T-cell (primary cell): Measurements from ENCODE around the gene RBM38. TPM values are rescaled to one million over a fixed set of nuclear protein-coding genes. Genes with fewer than 3 reads are reported as not detected.
"Not testable (repeated sequence)": the region's sequence is repeated elsewhere in the genome, so short reads cannot be mapped to it uniquely, and the experiment has no call there.

Experiments used
- ATAC-seq, 4 experiments: fragments of 200-7000 bp in 3 of 4; fragments of 150-1000 bp in 1 of 4; cut with Tn5 transposase; replicated peaks in 1 of 4; 1 replicate in 3 of 4; 2 replicates in 1 of 4; pipeline ENCODE4 v1.10.0; 2021; ENCODE audit warnings: moderate library complexity in 3 of 4, mild to moderate bottlenecking in 2 of 4, moderate number of reproducible peaks in 1 of 4
- CTCF ChIA-PET, 2 donors: fragments of 300-600 bp; sonication (Branson Sonifier 250); formaldehyde crosslinking; loops; one replicate each; lab custom pipeline; 2022; ENCODE audit warnings: antibody characterized with exemption in 2 of 2; lab: Charles Lee
- POLR2A ChIA-PET, 2 donors: fragments of 300-600 bp; sonication (Branson Sonifier 250); formaldehyde crosslinking; loops; one replicate each; lab custom pipeline; 2022; ENCODE audit warnings: antibody characterized with exemption in 2 of 2; lab: Charles Lee
- DNase-seq, 35 experiments: peaks; one replicate each; pipeline versions ENCODE4 v3.0.0 to v3.0.0-alpha.2; 2013 to 2023
- H3K27ac ChIP-seq: one replicate; pipeline ENCODE4 v1.5.1; 2013; ENCODE audit warnings: low read length
- H3K27me3 ChIP-seq, 2 experiments: replicated peaks in 1 of 2; 1 replicate in 1 of 2; 2 replicates in 1 of 2; pipeline versions ENCODE4 v1.6.1 to v1.7.0; 2013; ENCODE audit warnings: low read length in 1 of 2, mixed read lengths in 1 of 2; ENCODE audit not compliant: control insufficient read depth in 2 of 2, insufficient read depth in 2 of 2; ENCODE audit errors: extremely low read depth in 1 of 2
- H3K36me3 ChIP-seq, 2 donors: 1 replicate in 1 of 2; 2 replicates in 1 of 2; pipeline versions ENCODE4 v1.6.1 to v1.7.0; 2013; ENCODE audit warnings: low read length in 1 of 2; ENCODE audit not compliant: control insufficient read depth in 2 of 2, insufficient read depth in 1 of 2; ENCODE audit errors: extremely low read depth in 1 of 2
- H3K4me1 ChIP-seq, 2 experiments: 1 replicate in 1 of 2; 2 replicates in 1 of 2; pipeline versions ENCODE4 v1.6.1 to v1.7.0; 2013; ENCODE audit warnings: low read length in 2 of 2, mixed read lengths in 1 of 2; ENCODE audit not compliant: insufficient read depth in 2 of 2, control insufficient read depth in 1 of 2; ENCODE audit errors: extremely low read depth in 1 of 2
- H3K4me3 ChIP-seq, 2 donors: 1 replicate in 1 of 2; 2 replicates in 1 of 2; pipeline versions ENCODE4 v1.5.1 to v1.7.0; 2013; ENCODE audit warnings: mild to moderate bottlenecking in 2 of 2, low read length in 1 of 2, moderate library complexity in 1 of 2; ENCODE audit not compliant: control insufficient read depth in 1 of 2; ENCODE audit errors: extremely low read depth in 1 of 2
- H3K9me3 ChIP-seq: 2 replicates; pipeline ENCODE4 v1.7.0; 2013
- H3K27ac Mint-ChIP-seq, 2 donors: one replicate each; pipeline ENCODE4 v1.8.0; 2020 to 2021; ENCODE audit warnings: mild to moderate bottlenecking in 2 of 2, mixed read lengths in 2 of 2
- H3K27me3 Mint-ChIP-seq, 2 donors: one replicate each; pipeline ENCODE4 v1.8.0; 2021 to 2022; ENCODE audit warnings: mixed read lengths in 2 of 2
- H3K36me3 Mint-ChIP-seq: one replicate; pipeline ENCODE4 v1.8.0; 2021; ENCODE audit warnings: mixed read lengths
- H3K4me1 Mint-ChIP-seq, 3 donors: one replicate each; pipeline ENCODE4 v1.8.0; 2020 to 2022; ENCODE audit warnings: mixed read lengths in 3 of 3, mild to moderate bottlenecking in 1 of 3
- H3K4me3 Mint-ChIP-seq, 3 donors: one replicate each; pipeline ENCODE4 v1.8.0; 2020 to 2022; ENCODE audit warnings: mild to moderate bottlenecking in 3 of 3, mixed read lengths in 3 of 3, moderate library complexity in 3 of 3
- H3K9me3 Mint-ChIP-seq, 3 donors: one replicate each; pipeline ENCODE4 v1.8.0; 2020 to 2022; ENCODE audit warnings: mixed read lengths in 3 of 3
- WGBS: methylation state at CpG from one replicate; pipeline ENCODE4 v1.1.5; 2013; ENCODE audit warnings: missing lambda C conversion rate; ENCODE audit not compliant: insufficient coverage; 5-methylcytosine and 5-hydroxymethylcytosine counted together
- total RNA-seq, 35 experiments: library from RNA in 6 of 35; stranded (reverse) in 6 of 35; fragments of 120-200 nt in 1 of 35; gene quantifications; one replicate each; pipeline versions ENCODE4 v1.2.1 to v1.2.4 and lab custom pipeline; 2013 to 2026

The RBM38 gene
- total RNA-seq, 5 donors from 2014 or later (not counting 1 experiment from before 2014, with no cell fraction given) = 111 to 271 (median 124) TPM

DNA sequence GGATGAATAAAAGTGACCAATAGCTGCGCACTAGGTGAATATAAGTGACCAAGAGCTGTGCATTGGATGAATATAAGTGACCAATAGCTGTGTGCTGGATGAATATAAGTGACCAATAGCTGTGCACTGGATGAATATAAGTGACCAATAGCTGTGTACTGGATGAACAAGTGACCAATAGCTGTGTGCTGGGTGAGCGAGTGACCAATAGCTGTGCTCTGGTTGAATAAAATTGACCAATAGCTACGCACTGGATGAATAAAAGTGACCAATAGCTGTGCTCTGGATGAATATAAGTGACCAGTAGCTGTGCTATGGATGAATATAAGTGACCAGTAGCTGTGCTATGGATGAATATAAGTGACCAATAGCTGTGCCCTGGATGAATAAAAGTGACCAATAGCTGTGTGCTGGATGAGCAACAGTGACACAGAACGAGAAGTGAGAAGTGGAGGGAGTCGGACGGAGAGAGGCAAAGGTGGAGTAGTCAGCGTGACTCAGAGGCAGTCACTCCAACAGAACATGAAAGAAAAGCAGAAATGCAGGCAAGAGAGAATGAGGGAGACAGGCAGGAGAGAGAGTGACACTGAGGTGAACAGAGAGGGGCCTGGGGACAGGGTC is 38.5 kb downstream of the RBM38 start:
- H3K36me3 Mint-ChIP-seq = no peaks in the 10 kb centered on the region
- H3K27me3 Mint-ChIP-seq = no peaks in the 10 kb centered on the region
- DNase-seq = no peak
- Histone ChIP-seq H3K9me3 (no peaks in the 10 kb centered on the region), H3K27ac (no peak overlapping the region), H3K36me3 (no peaks in the 10 kb centered on the region), H3K27me3 (peaks cover 0 to 11% of the 10 kb centered on the region in 2 experiments), H3K4me3 (no peak overlapping the region), H3K4me1 (peaks cover 47 to 81% of the 10 kb centered on the region in 2 experiments)
- no peak for ATAC-seq
- H3K4me3 Mint-ChIP-seq = peak overlapping the region in 1 of 3 donors; percentile 18
- H3K9me3 Mint-ChIP-seq = no peaks in the 10 kb centered on the region
- H3K4me1 Mint-ChIP-seq = peaks cover 62 to 76% (median 74%) of the 10 kb centered on the region in 3 donors
- WGBS = 88% methylated on average over 7 of the region's 7 CpGs
- ChIA-PET POLR2A (no interaction called here), CTCF (interaction anchor here (0.5 to 0.9 kb wide), 2 partner anchors 47 to 1218 kb away, joined by 3 read pairs; no protein-coding TSS in a partner anchor)
- peak overlapping the region in 1 of 2 donors; percentile 1 for H3K27ac Mint-ChIP-seq

DNA sequence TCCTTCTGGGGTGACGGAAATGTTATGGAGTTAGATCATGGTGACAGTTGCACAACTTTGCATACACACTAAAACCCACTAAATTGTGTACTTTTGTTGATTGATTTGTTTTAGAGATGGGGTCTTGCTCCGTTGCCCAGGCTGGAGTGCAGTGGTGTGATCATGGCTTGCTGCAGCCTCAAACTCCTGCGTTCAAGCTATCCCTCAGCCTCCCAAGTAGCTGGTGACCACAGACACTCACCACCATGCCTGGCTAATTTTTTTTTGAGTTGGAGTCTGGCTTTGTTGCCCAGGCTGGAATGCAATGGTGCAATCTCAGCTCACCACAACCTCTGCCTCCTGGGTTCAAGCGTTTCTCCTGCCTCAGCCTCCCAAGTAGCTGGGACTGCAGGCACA is 39.0 kb downstream of the RBM38 start:
- H3K27ac ChIP-seq, H3K4me3 ChIP-seq, H3K9me3 Mint-ChIP-seq, H3K9me3 ChIP-seq, DNase-seq, H3K27me3 Mint-ChIP-seq, H3K36me3 ChIP-seq, POLR2A ChIA-PET, ATAC-seq, H3K36me3 Mint-ChIP-seq: not testable (repeated sequence)
- H3K4me1 ChIP-seq = peaks cover 49 to 83% of the 10 kb centered on the region in 2 experiments
- no CpG with 5 or more reads among the region's 4 CpGs for WGBS
- peaks cover 0 to 11% of the 10 kb centered on the region in 2 experiments for H3K27me3 ChIP-seq
- peaks cover 63 to 77% (median 75%) of the 10 kb centered on the region in 3 donors for H3K4me1 Mint-ChIP-seq
- H3K27ac Mint-ChIP-seq = peak overlapping the region in 1 of 2 donors; percentile 1
- H3K4me3 Mint-ChIP-seq = peak overlapping the region in 1 of 3 donors; percentile 18
- CTCF ChIA-PET = interaction anchor here in 1 of 2 donors (0.5 kb wide), 1 partner anchor 1217 kb away, joined by 3 read pairs; no protein-coding TSS in a partner anchor

DNA sequence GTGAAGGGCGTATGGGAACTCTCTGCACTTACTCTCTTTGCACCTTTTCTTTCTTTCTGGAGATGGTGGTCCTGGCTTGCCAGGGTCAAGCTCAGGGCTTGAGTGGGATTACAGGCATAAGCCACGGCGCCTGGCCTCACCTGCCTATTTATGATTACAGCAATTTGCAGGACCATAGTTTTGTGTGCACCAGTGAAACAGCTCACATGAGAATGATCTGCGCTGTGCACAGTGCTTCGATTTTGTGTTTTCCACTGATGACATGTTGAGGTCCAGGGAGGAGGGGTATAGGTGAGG is 40.3 kb downstream of the RBM38 start:
- H3K4me3 Mint-ChIP-seq = peak overlapping the region in 1 of 3 donors; percentile 81
- Histone ChIP-seq H3K9me3 (no peaks in the 10 kb centered on the region), H3K27me3 (peaks cover 0 to 11% of the 10 kb centered on the region in 2 experiments), H3K36me3 (no peaks in the 10 kb centered on the region), H3K4me3 (no peak overlapping the region), H3K27ac (no peak overlapping the region), H3K4me1 (peaks cover 51 to 88% of the 10 kb centered on the region in 2 experiments)
- CTCF ChIA-PET = interaction anchor here (0.5 to 1.0 kb wide), 5 partner anchors 34 to 1726 kb away, joined by 3 read pairs; no protein-coding TSS in a partner anchor
- DNase-seq (no peak), ATAC-seq (no peak)
- 100% methylated on average over 1 of the region's 5 CpGs for WGBS
- H3K36me3 Mint-ChIP-seq = no peaks in the 10 kb centered on the region
- POLR2A ChIA-PET = no interaction called here
- H3K27ac Mint-ChIP-seq = peak overlapping the region; percentile 55 to 67
- no peaks in the 10 kb centered on the region for H3K27me3 Mint-ChIP-seq
- peaks cover 71 to 79% (median 77%) of the 10 kb centered on the region in 3 donors for H3K4me1 Mint-ChIP-seq
- H3K9me3 Mint-ChIP-seq = no peaks in the 10 kb centered on the region

DNA sequence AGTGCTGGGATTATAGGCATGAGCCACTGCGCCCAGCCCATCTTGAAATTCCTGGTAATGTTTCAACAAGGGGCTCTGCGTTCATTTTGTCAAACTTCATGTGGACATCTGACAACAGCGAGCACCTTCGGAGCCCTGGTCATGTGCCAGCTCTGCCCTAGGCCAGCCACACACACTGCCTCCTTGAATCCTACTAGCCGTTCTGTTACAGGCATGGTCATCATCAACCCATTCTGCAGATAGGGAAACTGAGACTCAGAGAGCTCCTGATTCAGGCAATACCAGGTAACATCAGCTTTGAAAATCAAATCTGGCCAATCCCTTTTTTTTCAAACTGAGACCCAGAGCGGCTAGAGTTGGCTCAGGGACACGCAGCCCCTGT is 41.3 kb downstream of the RBM38 start:
- Mint-ChIP-seq H3K4me1 (peaks cover 66 to 72% (median 71%) of the 10 kb centered on the region in 3 donors), H3K4me3 (peak overlapping the region; percentile 34 to 81 (median 50)), H3K36me3 (no peaks in the 10 kb centered on the region), H3K27me3 (no peaks in the 10 kb centered on the region), H3K9me3 (no peaks in the 10 kb centered on the region), H3K27ac (peak overlapping the region; percentile 83 to 88)
- no peaks in the 10 kb centered on the region for H3K9me3 ChIP-seq
- H3K4me1 ChIP-seq = peaks cover 50 to 84% of the 10 kb centered on the region in 2 experiments
- POLR2A ChIA-PET = interaction anchor here in 1 of 2 donors (0.9 to 1.5 kb wide), 2 partner anchors 34 to 41 kb away, joined by 3 to 6 read pairs; partner anchors contain the start of gene RBM38
- H3K27ac ChIP-seq = peak overlapping the region; percentile 84
- H3K27me3 ChIP-seq = peaks cover 0 to 12% of the 10 kb centered on the region in 2 experiments
- 82% methylated on average over 7 of the region's 7 CpGs for WGBS
- CTCF ChIA-PET = interaction anchor here in 1 of 2 donors (1.4 kb wide), 1 partner anchor 43 kb away, joined by 3 read pairs; no protein-coding TSS in a partner anchor
- no peaks in the 10 kb centered on the region for H3K36me3 ChIP-seq
- ATAC-seq (no peak), DNase-seq (no peak)
- H3K4me3 ChIP-seq = peak overlapping the region; percentile 21 to 52

DNA sequence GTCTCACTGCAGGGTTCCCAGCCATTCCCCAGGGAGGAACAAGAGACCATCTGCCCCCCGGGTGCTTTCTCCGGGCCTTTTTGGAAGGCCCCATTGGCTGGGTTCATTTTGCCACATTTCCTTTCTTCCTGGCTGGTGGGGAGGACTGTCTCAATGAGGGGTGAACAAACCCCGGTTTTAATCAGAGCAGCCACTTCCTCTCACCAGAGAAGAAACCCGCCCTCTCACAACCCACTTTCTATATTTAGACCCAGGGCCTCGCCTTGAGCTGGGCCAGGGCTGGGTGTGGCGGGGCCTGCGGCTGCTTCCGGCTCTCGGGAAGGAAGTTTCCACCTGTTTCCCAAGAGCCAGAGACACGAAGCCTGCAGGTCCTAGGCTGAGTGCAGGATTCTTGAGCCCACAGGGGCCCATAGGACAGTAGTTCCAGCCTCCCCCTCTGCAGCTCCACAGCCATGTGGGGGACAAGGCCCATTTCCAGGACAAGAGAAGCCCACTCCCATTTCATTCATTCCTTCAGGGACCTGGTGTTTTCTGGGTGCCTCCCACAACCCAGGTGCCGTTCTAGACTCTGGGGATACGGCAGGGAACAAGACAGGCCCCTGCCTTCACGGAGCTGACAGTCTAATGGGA is 41.8 kb downstream of the RBM38 start:
- DNase-seq (peak; percentile 41 to 79 (median 55)), ATAC-seq (peak; percentile 92 to 95 (median 94))
- H3K27me3 ChIP-seq = peaks cover 0 to 10% of the 10 kb centered on the region in 2 experiments
- peak overlapping the region; percentile 83 to 88 for H3K27ac Mint-ChIP-seq
- no peaks in the 10 kb centered on the region for H3K9me3 ChIP-seq
- no peaks in the 10 kb centered on the region for H3K27me3 Mint-ChIP-seq
- WGBS = 0% methylated on average over 7 of the region's 13 CpGs
- H3K27ac ChIP-seq = peak overlapping the region; percentile 84
- H3K4me3 Mint-ChIP-seq = peak overlapping the region; percentile 34 to 81 (median 50)
- H3K4me1 ChIP-seq = peaks cover 50 to 80% of the 10 kb centered on the region in 2 experiments
- no peaks in the 10 kb centered on the region for H3K9me3 Mint-ChIP-seq
- no peaks in the 10 kb centered on the region for H3K36me3 ChIP-seq
- peak overlapping the region; percentile 21 to 52 for H3K4me3 ChIP-seq
- H3K4me1 Mint-ChIP-seq = peaks cover 67 to 74% (median 70%) of the 10 kb centered on the region in 3 donors
- POLR2A ChIA-PET = interaction anchor here in 1 of 2 donors (0.9 to 1.5 kb wide), 2 partner anchors 35 to 42 kb away, joined by 3 to 6 read pairs; partner anchors contain the start of gene RBM38
- H3K36me3 Mint-ChIP-seq = no peaks in the 10 kb centered on the region
- CTCF ChIA-PET = interaction anchor here in 1 of 2 donors (1.4 kb wide), 1 partner anchor 43 kb away, joined by 3 read pairs; no protein-coding TSS in a partner anchor
